OCI-LY3 (cell line): Measurements from ENCODE around the gene PCSK6.

Experiments
- H2AFZ ChIP-seq: fragments of 200-600, 300-600 bp; shearing (Covaris generic); 2 replicates; pipeline ENCODE4 v1.6.0; 2014; ENCODE audit warnings: antibody characterized with exemption, low read depth, low read length
- H3K27ac ChIP-seq: fragments of 200-600, 300-600 bp; sonication (generic); 2 replicates; pipeline ENCODE4 v1.5.1; 2014; ENCODE audit warnings: mild to moderate bottlenecking, low read length, moderate library complexity, mixed read lengths
- H3K27me3 ChIP-seq: fragments of 200-600, 300-600 bp; sonication (generic); 2 replicates; pipeline ENCODE4 v1.6.1; 2014; ENCODE audit warnings: low read depth, low read length, mixed read lengths
- H3K36me3 ChIP-seq: fragments of 200-600, 300-600 bp; sonication (generic); replicated peaks from 2 replicates; pipeline ENCODE3; 2014; ENCODE audit warnings: low read depth, low read length, mixed read lengths
- H3K4me1 ChIP-seq: fragments of 300-600, 200-600 bp; sonication (generic); 2 replicates; pipeline ENCODE4 v1.6.1; 2014; ENCODE audit warnings: low read length, mixed read lengths
- H3K4me2 ChIP-seq: fragments of 200-600, 300-600 bp; sonication (generic); 2 replicates; pipeline ENCODE4 v1.6.1; 2014; ENCODE audit warnings: low read length, mixed read lengths
- H3K4me3 ChIP-seq: fragments of 300-600, 200-600 bp; sonication (generic); 2 replicates; pipeline ENCODE4 v1.5.1; 2014; ENCODE audit warnings: antibody characterized with exemption, mild to moderate bottlenecking, low read length, moderate library complexity
- H3K79me2 ChIP-seq: fragments of 300-600, 200-600 bp; shearing (Covaris generic); 2 replicates; pipeline ENCODE4 v1.6.1; 2014; ENCODE audit warnings: mild to moderate bottlenecking, low read length, mixed read lengths
- H3K9ac ChIP-seq: fragments of 300-600, 200-600 bp; shearing (Covaris generic); 2 replicates; pipeline ENCODE4 v1.6.0; 2014; ENCODE audit warnings: mild to moderate bottlenecking, low read length, moderate library complexity
- H3K9me3 ChIP-seq: fragments of 200-600, 300-600 bp; shearing (Covaris generic); 2 replicates; pipeline ENCODE4 v1.6.1; 2014; ENCODE audit warnings: low read length, mixed read lengths; ENCODE audit not compliant: insufficient read depth
- H4K20me1 ChIP-seq: fragments of 200-600, 300-600 bp; sonication (generic); 2 replicates; pipeline ENCODE4 v1.6.1; 2016; ENCODE audit warnings: low read length, mixed read lengths; ENCODE audit not compliant: insufficient read depth
- CTCF ChIP-seq: fragments of 200-600, 300-600 bp; sonication (generic); IDR thresholded peaks from 2 replicates; pipeline ENCODE4 v1.5.1; 2014; ENCODE audit warnings: antibody characterized with exemption, low read length, low read depth
- EZH2phosphoT487 ChIP-seq: fragments of 200-600 bp; shearing (Covaris generic); IDR thresholded peaks from 2 replicates; pipeline ENCODE4 v1.6.1; 2018; ENCODE audit warnings: antibody characterized with exemption, mixed run types, low read depth

Gene PCSK6

GRCh38 chr15:101498076-101498716 is 8.7 kb upstream of the PCSK6 start:
- peaks cover 66% of the 10 kb centered on the region for H3K27me3 ChIP-seq
- H3K4me2 ChIP-seq: no peak overlapping the region
- no peak overlapping the region for H3K27ac ChIP-seq
- no peak overlapping the region for H3K9ac ChIP-seq
- H2AFZ ChIP-seq: no peak overlapping the region
- H4K20me1 ChIP-seq: no peaks in the 10 kb centered on the region
- TF ChIP-seq EZH2phosphoT487: no peak
- peaks cover 39% of the 10 kb centered on the region for H3K4me1 ChIP-seq
- H3K9me3 ChIP-seq: no peaks in the 10 kb centered on the region
- H3K4me3 ChIP-seq: no peak overlapping the region
- no peaks in the 10 kb centered on the region for H3K36me3 ChIP-seq
- no peaks in the 10 kb centered on the region for H3K79me2 ChIP-seq

GRCh38 chr15:101497484-101498034 is 8.1 kb upstream of the PCSK6 start:
- no peaks in the 10 kb centered on the region for H3K9me3 ChIP-seq
- no peak overlapping the region for H2AFZ ChIP-seq
- H4K20me1 ChIP-seq: no peaks in the 10 kb centered on the region
- H3K36me3 ChIP-seq: no peaks in the 10 kb centered on the region
- H3K79me2 ChIP-seq: no peaks in the 10 kb centered on the region
- no peak overlapping the region for H3K9ac ChIP-seq
- H3K27ac ChIP-seq: no peak overlapping the region
- no peak overlapping the region for H3K4me2 ChIP-seq
- peaks cover 66% of the 10 kb centered on the region for H3K27me3 ChIP-seq
- no peak overlapping the region for H3K4me3 ChIP-seq
- TF ChIP-seq EZH2phosphoT487 (no peak), CTCF (no peak)
- peaks cover 39% of the 10 kb centered on the region for H3K4me1 ChIP-seq

- Histone ChIP-seq H3K9me3 (no peaks in the 10 kb centered on the region), H3K79me2 (no peaks in the 10 kb centered on the region), H3K9ac (no peak overlapping the region), H3K4me1 (peaks cover 39% of the 10 kb centered on the region), H3K4me3 (no peak overlapping the region), H3K36me3 (no peaks in the 10 kb centered on the region), H3K27ac (no peak overlapping the region), H4K20me1 (no peaks in the 10 kb centered on the region), H3K4me2 (peak overlapping the region; percentile 61), H3K27me3 (peaks cover 66% of the 10 kb centered on the region), H2AFZ (peak overlapping the region; percentile 81; the same call in 1 of the 2 replicates)
- TF ChIP-seq CTCF: no peak
- TF ChIP-seq EZH2phosphoT487: no peak
Measured at GRCh38 chr15:101497017-101497416, 7.5 kb upstream of the PCSK6 start.

- no peaks in the 10 kb centered on the region for H3K36me3 ChIP-seq
- H3K9me3 ChIP-seq: no peaks in the 10 kb centered on the region
- no peaks in the 10 kb centered on the region for H4K20me1 ChIP-seq
- peaks cover 62% of the 10 kb centered on the region for H3K27me3 ChIP-seq
- H3K79me2 ChIP-seq: no peaks in the 10 kb centered on the region
- no peak for TF ChIP-seq EZH2phosphoT487
- 0 out of 2 replicates have a peak, but pooled peaks have one; percentile 8 for TF ChIP-seq CTCF
- H2AFZ ChIP-seq: peak overlapping the region; percentile 81
- H3K4me2 ChIP-seq: peak overlapping the region; percentile 61
- no peak overlapping the region for H3K27ac ChIP-seq
- peaks cover 39% of the 10 kb centered on the region for H3K4me1 ChIP-seq
- H3K4me3 ChIP-seq: peak overlapping the region; percentile 60
- H3K9ac ChIP-seq: no peak overlapping the region; the same call in 1 of the 2 replicates
Measured at GRCh38 chr15:101496198-101496986, 6.9 kb upstream of the PCSK6 start.
